Occipital lobe (tissue), 2 donors: ENCODE data around the gene NR4A2. TPM values are rescaled to one million over a fixed set of nuclear protein-coding genes. Genes with fewer than 3 reads are reported as not detected.
A peak's percentile ranks its signal among the peaks of the same experiment; 100 is the strongest.

Source experiments
- DNase-seq: peaks from one replicate; lab custom pipeline; 2025; lab: John Stamatoyannopoulos, UW
- total RNA-seq: library from RNA; depleted of rRNA; stranded (reverse); fragments of >200 nt; gene quantifications from one replicate; pipeline ENCODE4 v1.2.3, GENCODE V29; 2014

The NR4A2 gene
- total RNA-seq, 1 donor from 2014 or later = 7.8 TPM

DNA sequence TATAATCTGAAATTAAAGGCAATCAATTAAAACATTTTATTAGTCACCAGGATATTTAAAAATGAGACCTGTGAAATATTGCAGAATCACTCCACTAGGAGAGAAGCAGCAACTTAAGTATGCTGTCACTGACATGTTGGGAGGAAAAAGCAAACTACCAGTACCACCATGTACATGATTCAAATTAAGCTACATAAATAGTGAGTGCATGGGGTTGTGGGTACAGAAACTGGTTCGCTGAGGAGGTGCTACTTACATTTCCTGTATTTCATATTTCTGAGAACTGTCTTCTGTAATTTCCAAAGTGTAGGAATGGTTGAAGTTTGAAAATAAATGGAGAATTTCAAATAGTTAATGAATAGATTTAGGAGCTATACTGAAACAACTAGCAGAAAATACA lies 7.9 kb upstream of the NR4A2 start:
- no peak for DNase-seq

DNA sequence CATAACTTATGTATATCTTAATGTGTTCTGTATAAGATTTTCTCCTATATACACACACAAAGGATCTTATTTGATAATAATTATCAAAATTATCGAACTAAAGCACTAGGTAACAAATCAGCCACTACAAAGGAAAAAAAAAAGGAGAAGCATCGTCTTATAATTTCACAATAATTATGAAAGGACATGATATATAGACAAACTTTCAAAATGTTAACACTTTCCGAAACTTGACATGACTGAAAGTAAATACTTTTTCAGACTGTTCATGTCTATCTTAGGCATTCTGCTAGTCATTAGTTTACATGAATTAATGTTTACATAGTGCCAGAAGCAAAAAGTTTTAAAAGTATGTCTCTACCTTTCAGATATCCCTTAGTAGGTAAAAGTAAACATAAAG lies 7.3 kb upstream of the NR4A2 start:
- DNase-seq = no peak

DNA sequence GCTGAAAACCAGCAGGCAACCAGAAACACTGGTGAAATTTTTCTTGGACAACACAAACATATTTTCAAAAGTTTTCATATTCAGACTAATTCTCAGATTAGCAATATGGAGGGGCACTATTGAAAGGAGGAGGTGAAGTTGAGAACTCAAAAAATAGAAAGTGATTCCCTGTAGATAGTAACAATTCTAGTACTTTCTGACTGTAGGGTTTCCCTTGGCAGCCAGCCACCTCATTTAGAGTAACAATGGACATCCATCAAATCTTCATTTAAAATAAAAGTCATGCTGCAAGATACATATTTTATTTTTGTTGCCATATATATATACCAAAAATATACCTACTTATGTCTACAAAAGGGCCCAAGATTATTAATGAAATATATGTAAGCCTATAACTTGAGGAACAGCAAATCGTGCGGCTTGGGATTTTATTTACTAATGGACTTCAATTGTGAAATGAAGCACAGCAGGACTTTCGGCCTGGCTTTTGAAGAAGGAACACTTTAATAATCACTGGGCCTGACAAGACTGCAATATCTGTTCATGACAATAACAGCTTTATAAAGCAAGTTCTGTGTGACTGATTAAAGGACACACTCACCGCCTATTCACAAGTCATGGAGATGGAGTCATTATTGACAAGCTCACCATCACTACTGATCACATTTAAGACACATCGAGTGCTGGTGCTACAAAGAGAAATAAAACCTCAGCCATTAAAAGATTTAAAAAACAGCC lies 6.8 kb upstream of the NR4A2 start:
- DNase-seq = no peak

DNA sequence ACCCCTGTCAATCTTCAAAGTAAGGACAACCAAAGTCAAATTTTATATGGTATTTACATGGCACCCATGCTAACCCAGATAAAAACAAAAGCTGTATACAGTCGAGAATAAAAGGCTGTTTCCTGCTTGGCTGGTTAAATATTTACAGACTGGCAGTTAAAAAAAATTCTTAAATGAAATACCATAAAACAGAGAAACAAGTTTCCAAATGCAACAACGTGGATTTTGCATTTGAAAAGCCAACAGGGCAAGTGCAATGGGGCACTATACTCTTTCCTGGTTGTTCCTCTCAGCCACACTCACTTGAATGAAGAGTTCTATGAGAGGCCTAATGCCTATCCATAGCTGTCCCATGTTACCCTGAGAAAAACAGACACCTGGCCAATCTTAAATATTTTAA lies 6.1 kb upstream of the NR4A2 start:
- no peak for DNase-seq

DNA sequence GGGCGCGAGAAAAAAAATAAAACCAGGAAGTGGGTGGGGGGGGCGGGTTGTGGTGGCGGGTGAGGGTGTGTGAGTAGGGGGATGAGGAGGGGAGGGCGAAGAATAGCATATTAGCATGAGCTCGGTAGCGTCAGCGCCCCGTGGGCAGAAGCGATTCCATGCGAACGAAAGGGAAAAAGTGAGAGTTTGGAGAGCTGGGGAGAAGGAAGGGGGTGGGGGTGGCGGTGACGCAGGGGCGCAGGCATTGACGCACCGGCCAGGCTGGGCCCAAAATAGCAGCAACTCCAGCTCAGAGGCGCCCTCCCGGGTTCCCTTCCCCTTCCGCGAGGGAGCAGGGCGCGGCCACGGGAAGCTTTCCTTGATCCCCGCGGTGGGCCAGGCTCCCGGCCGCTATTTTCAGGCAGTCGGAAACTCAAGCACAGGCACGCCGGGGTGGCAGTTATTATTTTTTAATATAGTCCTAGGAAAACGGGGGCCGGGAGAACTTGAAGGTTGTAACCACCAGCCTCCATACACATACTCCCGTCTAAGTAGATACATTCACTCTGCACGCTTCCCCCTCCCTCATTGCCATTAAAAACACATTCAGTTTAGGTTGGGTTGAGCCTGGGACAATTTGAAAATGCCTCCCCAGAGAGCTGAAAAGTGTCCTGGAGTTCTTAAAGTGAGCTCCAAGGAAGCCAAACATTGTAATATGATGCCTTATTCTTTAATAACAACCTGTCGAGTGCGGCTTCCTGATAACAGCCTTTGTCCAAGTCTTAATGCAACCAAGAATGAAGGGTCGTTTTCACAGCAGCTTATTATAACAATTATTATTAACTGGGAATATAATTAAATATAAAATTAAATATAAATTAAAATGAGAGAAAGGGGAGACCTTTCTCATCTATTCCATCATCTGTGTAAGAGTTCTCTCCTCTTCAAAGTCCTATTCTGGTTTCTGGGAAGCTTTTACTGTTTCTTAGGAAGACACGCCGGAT lies 2.3 kb upstream of the NR4A2 start:
- DNase-seq = peak; percentile 77

DNA sequence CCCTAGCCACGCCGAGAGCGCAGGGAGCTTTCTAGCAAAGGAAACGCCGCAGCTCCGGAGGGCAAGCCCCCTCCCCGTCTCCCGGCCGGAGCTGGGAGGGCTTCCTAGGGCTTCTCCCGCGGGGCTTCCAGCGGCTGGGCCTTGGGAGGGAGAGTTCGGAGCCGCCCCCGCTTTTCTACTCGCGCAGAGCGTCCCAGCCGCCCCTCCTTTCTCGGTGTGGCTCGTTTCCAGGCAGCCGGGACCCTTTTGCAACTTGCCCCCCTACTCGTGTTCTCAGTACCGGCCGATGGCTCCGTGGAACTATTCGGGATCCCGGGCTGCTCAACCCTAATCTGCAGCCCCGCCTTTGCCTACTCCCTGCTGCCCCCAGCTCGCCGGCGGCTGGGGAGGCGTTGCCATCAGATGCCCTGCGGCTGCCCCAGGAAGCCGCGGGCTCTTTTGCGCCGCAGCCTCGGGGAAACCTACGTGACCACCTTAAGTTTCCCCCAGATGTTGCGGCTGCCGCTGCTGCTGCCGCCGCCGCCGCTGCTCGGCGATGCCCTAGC lies 1.5 kb upstream of the NR4A2 start:
- DNase-seq = peak; percentile 68

DNA sequence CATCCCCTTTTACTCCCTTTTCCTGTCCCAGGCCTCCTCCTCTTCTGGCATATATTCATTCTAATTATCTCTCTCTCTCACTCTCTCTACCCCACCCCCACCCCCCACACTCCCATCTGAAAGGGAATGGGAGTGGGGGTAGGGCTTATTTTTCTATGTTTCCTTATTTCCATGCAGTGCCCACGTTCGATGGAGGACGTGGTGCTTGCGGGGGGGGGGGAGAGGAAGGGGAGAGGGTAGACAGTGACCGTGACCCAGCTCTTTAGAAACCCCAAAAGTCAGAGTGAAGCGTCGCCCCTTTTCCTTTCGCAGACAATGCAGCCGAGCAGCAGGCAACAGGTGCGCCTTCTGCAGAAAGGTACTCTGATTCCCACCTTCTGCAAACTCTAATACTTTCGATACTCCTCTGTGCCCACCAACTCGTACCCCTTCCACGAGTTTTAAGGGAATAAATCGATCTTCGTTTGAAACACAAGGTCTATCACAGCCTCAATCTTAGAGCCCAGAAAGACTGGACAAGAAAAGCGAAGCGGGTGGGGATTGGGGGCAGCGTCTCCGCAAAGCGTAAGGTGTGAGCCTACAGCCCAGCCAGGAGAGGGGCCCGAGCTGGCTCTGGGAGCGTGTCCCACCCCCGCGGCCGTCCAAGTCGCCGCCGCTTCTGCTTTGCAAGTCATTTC lies 891 bp upstream of the NR4A2 start:
- no peak for DNase-seq

DNA sequence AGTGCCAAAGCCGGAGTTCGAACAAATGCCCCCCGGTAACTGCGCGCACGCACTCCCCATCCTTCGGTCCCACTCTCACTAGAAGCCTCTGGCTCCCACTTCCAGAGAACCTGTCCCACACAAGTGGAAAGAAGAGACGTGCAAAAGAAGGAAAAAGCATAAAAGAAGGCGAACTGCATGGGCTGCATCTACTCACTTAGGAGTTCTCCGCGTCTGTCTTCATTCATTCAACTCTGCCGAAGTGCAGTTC lies 312 bp downstream of the NR4A2 start:
- no peak for DNase-seq

DNA sequence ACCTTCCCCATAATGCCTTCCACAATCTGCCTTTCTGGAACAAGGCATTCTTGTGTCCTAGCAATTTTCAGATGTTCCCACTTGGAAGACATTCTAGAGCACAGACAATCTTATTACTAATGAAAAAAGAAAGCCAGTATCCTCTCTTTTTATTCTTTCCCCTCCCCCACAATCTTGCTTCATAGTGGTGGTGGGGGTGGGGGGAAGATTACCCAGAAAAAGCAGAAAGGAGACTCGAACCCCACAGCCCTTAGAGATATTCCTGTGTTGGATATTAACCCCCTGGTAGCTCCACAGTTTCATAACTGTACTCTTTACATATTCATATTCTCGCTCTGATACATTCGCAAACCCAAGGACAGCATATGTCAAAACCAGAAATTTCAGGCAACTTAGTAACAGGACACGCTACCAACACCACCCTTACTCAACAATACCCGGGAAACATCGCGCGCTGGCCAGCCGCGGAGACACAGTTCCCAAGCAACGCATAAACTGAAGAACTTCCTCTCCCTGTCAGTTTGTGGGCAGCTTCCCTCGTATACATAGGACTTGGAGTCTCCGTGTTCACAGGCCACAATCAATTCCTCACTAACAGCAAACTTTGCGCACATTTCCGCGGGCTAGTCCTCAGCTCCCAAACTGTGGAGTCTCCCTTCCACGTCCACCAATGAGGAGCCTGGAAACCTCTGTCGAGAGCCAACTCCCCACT lies 793 bp downstream of the NR4A2 start:
- peak; percentile 32 for DNase-seq

DNA sequence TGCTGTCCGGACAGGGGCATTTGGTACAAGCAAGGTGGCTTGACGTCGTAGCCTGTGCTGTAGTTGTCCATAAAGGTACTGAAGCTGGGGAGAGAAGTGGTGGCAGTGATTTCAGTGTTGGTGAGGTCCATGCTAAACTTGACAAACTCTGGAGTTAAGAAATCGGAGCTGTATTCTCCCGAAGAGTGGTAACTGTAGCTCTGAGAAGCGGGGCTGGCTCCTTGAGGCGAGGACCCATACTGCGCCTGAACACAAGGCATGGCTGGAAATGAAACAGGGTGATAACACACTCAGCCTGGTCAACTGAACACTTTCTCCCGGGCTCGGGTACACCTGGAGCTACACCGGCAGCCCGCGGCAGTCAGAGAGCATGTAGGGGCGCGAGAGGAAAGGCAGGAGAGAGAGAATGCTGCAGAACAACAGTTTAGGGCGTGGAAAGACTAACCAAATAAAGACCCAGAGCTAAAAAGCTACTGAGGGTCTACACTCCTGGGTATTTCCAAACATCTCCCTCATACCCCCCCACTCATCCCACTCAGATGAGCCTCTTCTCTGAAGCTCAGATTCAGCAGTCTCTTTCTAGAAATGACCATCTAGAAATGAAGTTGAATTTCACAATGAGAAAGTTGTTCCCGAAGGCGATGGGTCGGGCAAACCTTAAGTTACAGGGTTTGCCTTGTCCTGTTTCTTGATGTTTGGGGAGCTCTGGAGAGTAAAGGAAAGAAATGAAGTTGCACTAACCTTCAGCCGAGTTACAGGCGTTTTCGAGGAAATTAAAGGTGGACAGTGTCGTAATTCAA lies 2.4 kb downstream of the NR4A2 start:
- no peak for DNase-seq

DNA sequence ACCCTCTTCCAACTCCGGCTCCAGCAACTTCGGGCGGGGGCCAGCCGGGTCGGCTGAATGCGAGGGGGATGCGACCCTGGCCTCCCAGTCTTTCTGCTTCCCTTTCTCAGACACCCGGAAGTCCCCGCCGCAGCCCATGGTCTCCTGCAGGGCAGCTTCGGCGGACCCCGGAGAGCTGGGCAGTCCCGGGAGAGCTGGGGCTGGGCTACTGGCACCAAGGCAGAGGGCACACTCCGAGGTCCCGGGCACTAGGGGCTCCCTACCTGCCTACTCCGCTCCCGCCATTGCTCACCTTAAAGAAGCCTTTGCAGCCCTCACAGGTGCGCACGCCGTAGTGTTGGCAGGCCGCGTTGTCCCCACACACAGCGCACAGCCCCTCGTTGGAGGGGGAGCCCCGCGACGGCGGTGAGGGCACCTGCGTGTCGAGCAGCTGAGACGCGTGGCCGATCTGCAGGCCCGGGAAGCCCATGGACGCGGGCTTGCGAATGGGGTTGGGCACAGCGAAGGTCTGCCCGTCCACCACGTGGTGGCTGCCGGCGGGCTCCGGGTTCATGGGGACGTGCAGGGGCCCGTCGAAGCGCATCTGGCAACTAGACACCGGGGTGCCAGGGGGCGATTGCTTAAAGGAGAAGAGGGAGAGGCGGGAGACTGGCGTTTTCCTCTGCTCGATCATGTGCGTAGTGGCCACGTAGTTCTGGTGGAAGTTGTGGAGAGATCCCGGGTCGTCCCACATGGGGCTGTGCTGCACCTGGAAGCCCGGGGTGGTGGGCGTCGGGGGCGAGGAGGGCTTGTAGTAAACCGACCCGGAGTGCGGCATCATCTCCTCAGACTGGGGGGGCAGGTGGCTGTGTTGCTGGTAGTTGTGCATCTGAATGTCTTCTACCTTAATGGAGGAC lies 3.2 kb downstream of the NR4A2 start:
- DNase-seq = no peak

DNA sequence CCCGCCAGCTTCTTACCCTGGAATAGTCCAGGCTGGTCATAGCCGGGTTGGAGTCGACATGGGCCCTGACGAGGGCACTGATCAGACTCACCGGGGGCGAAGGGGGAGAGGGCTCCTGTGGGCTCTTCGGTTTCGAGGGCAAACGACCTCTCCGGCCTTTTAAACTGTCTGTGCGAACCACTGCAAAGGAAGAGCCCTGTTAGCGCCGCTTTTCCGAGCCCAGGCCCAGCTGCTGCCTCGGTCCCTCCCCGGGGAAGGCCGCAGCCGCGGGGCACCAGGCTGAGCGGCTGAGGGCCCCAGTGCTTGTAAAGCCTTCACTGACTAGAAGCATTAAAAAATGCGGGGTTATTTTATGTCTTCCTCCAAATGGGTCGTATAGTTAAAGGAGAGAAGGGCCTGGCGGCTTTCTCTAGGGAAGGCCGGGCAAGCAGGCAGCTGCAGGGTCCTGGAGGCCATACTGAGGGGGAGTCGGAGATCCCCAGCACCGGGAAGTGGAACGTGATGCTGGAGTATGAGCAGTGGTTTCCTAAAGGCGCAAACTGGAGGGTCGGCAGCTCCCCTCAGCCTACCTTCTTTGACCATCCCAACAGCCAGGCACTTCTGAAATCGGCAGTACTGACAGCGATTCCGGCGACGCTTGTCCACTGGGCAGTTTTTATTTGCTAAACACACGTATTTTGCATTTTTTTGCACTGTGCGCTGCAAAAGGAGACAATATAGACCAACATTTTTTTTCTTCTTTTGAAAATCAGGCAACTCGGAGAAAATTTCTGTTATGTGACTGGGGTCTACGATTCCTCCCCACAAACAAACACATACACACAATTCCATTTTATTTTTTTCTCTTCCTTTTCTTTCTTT lies 4.5 kb downstream of the NR4A2 start:
- DNase-seq = no peak

DNA sequence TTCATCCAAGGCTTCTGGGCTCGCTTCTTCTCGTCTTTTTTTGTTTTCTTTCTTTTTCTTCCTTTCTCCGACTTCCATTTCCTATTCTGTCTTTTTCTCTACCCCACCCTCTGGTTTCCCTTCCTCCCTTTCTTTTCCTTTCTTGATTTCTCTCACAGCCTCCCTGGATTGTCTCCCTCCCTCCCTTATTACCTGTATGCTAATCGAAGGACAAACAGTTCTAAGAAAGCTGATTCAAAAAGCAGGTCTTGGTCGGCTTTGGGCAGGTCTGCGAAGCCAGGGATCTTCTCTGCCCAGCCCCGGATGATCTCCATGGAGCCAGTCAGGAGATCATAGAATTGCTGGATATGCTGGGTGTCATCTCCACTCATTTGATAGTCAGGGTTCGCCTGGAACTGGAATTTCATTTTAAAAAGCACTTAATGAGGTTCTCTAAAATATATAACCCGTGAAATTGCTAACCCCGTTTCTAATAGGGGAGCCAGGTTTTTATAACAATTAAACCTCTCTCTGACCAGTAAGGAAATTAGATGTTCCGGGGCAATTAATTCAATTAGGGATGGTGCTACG lies 5.9 kb downstream of the NR4A2 start:
- no peak for DNase-seq

DNA sequence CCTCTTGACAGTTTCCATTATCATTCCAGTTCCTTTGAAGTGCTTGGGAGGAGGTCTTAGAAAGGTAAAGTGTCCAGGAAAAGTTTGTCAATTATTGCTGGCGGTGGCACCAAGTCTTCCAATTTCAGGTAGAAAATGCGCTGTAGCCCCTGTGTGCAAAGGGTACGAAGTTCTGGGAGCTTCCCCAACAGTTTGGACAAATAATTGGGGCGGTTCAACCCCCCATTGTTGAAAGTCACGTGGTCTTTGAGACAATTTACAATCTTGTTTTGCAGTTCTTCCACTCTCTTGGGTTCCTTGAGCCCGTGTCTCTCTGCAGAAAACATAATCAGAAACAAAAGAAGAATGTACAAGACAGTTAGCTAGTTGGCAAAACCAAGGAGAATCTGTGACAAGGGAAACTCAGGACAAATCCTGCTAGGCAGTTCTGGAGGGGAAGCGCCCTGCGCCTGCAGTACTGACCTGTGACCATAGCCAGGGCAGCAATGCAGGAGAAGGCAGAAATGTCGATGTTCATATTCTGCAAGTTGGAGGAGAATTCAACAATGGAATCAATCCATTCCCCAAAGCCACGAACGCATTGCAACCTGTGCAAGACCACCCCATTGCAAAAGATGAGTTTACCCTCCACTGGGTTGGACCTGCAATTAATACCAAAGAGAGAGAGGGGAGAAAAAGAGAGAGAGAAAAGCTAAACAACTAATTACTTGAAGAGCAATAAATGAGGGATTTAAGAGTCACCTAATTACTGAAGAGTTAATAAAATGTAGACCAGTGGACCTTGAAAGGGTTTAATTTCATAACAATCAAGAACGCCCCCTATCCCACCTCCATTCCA lies 6.6 kb downstream of the NR4A2 start:
- no peak for DNase-seq

DNA sequence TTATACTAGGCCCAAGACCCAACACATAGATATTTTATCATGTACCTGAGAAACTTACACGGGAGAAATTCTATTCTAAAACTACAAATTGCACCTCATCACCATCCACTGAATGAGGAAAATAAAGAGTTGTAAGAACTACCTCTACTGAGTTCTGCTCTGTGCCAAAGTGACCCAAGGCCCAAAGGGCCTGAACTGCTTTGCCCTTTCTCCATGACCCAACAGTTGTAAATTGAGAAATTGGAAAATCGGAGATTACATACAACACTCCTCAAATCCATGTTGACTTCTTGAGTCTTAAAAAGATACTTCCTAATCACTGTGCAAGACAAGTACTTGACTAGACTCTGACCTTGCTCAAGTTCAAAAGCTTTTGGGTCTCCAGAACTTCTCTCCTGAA lies 8.8 kb downstream of the NR4A2 start:
- DNase-seq = no peak

DNA sequence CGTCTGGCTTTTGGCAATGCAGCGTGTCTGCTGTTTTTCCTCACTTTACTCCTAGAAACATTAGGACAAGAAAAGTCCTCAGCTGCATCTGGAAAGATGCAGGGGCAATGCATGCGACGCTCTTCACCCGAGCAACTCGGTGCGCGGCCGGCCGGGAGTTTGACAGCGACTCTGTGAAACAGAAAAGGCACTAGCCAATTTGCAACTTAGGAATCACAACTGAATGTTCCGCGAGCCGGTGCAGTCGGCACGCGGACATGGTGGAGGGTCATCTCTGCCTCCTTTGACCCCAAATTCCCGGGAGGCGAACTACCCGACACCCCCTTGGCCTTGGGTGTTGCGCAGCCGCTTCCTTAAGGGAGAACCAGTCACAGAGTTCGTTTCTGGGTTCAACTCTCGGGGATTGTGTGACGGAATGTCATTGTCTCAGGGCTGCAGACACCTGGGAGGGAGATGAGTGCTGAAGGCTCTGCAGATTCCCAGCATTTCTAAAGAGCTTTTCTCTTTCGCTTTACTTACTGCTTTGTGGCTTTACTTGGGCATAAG lies 9.8 kb downstream of the NR4A2 start:
- no peak for DNase-seq

DNA sequence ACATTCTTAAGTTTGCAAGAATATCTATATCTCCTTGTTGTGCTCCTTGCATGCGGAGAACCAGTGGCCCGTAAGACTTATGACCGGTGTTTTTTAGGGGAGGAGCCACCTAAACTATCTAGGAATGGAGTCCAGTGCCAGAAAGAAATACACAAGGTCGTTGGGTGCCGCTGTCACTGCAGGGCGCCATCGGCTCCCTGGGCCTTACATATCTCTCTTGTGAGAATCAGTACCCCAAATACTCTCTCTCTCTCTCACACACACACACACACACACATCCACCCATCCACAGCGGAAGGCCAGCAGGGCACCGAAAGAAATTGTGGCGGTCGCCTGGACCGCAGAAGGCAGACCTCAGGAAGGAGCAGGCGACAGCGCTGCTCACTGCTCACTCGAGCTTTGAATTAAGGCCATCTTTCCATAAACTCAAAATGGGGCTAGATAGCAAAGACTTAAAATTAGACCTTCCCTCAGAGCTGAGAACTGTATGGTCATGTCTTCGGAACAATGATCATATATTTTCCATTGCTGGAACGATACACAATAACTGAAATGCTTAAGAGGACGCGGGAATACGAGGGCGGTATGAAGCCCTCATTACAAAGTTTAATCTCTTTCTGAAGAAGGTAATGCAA lies 10.4 kb downstream of the NR4A2 start:
- DNase-seq = no peak
